Measurements from ENCODE around the gene RAB8B. TPM values are rescaled to one million over a fixed set of nuclear protein-coding genes. Genes with fewer than 3 reads are reported as not detected.

The RAB8B gene
- total RNA-seq, 1 experiment from 2014 or later: 20.9 TPM

- Histone ChIP-seq H2AFZ (no peak overlapping the region), H3F3A (ENCODE audit: insufficient read depth, low read depth) (no peaks in the 10 kb centered on the region), H3K27ac (no peak overlapping the region), H3K36me3 (ENCODE audit: low read depth) (peaks cover 5% of the 10 kb centered on the region; the same call in 1 of the 2 replicates), H3K9me3 (ENCODE audit: insufficient read depth, low read depth) (no peaks in the 10 kb centered on the region), H3K4me3 (no peak overlapping the region), H3K4me1 (replicated peaks; ENCODE audit: insufficient read depth) (no peaks in the 10 kb centered on the region), H3K27me3 (ENCODE audit: insufficient read depth, low read depth) (no peaks in the 10 kb centered on the region), H3K4me2 (no peak overlapping the region), H3K79me2 (ENCODE audit: low read depth) (no peaks in the 10 kb centered on the region), H4K20me1 (ENCODE audit: insufficient read depth) (no peaks in the 10 kb centered on the region), H3K9me2 (ENCODE audit: insufficient read depth) (no peaks in the 10 kb centered on the region; the same call in 1 of the 2 replicates)
- ChIA-PET POLR2A (ENCODE audit: unreplicated experiment) (no interaction called here), CTCF (no interaction called here)
- DNase-seq: no peak
- TF ChIP-seq CTCF (conservative IDR thresholded peaks at IDR 0.05): no peak
- no TSS peak for BruUV-seq (replicated peaks)
- intact Hi-C loops (cut with micrococcal nuclease; ENCODE audit: unreplicated experiment): no loop called here
These were observed 74.1 kb downstream of the RAB8B start for GRCh38 chr15:63263519-63263918.

DNA sequence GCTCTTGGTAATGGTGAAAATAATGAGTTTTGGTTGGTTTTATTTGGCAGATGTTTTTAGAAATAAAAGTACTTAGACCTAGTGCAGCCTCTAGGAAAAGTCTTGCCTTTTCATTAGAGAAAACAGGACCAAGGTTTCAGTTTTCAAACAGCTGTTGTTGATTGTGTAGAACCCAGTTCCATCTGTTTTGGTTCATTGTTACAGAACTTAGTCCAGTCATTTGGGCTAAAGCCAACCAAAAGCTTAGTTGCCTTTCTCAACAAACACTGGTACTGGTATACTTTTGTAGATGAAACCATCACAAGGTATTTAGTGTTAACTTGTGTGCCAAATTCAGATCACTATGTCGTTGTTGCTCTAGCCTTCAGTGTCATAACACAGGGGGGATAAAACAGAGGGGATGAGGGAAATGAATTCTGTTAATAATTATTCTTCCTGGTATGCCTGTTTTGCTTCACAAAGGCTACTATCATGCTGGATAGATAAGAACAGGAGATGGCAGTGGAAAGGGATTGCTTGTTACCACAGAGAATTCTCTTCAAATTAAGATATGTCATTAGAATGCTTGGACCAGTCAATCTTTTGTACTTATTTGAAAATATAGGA, 75.4 kb downstream of the RAB8B start:
- Histone ChIP-seq H3K79me2 (ENCODE audit: low read depth) (no peaks in the 10 kb centered on the region), H4K20me1 (ENCODE audit: insufficient read depth) (no peaks in the 10 kb centered on the region), H3K4me3 (no peak overlapping the region), H3K9me2 (ENCODE audit: insufficient read depth) (no peaks in the 10 kb centered on the region; the same call in 1 of the 2 replicates), H2AFZ (no peak overlapping the region), H3K27me3 (ENCODE audit: insufficient read depth, low read depth) (no peaks in the 10 kb centered on the region), H3K4me1 (replicated peaks; ENCODE audit: insufficient read depth) (no peaks in the 10 kb centered on the region), H3K4me2 (no peak overlapping the region), H3F3A (ENCODE audit: insufficient read depth, low read depth) (no peaks in the 10 kb centered on the region), H3K36me3 (ENCODE audit: low read depth) (peaks cover 5% of the 10 kb centered on the region; the same call in 1 of the 2 replicates), H3K9me3 (ENCODE audit: insufficient read depth, low read depth) (no peaks in the 10 kb centered on the region), H3K27ac (no peak overlapping the region)
- no peak for DNase-seq
- BruUV-seq (replicated peaks): no TSS peak
- TF ChIP-seq CTCF (conservative IDR thresholded peaks at IDR 0.05) (no peak), EZH2 (IDR thresholded peaks at IDR 0.05; ENCODE audit: low read depth) (no peak)
- POLR2A ChIA-PET (ENCODE audit: unreplicated experiment): no interaction called here
- intact Hi-C loops (cut with micrococcal nuclease; ENCODE audit: unreplicated experiment): no loop called here
- CTCF ChIA-PET: no interaction called here

DNA sequence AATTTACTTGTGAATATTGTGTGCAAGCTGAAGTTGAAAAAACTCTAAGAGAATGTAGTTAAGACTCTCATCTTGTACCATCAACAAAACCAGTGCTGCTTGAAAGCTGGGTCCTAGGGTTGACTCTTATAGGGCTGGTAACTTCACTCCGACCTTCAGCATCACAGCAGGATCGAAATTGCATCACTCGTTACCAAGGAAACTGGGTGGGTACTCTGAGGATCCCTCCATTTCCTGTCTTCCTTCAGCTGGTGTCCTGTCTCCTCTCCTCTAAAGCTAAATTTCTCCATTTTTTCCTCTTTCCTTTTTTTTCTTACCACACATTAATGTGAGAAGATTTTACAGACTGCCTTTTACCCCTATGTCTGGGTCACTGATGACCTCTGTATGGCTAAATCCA, 85.0 kb downstream of the RAB8B start:
- intact Hi-C loops (cut with micrococcal nuclease; ENCODE audit: unreplicated experiment): no loop called here
- TF ChIP-seq CTCF (conservative IDR thresholded peaks at IDR 0.05) (no peak), EZH2 (IDR thresholded peaks at IDR 0.05; ENCODE audit: low read depth) (no peak)
- H3F3A ChIP-seq (ENCODE audit: insufficient read depth, low read depth): peaks cover 26% of the 10 kb centered on the region
- no peaks in the 10 kb centered on the region for H3K9me3 ChIP-seq (ENCODE audit: insufficient read depth, low read depth)
- no peaks in the 10 kb centered on the region for H3K27me3 ChIP-seq (ENCODE audit: insufficient read depth, low read depth)
- H3K4me3 ChIP-seq: no peak overlapping the region
- H3K79me2 ChIP-seq (ENCODE audit: low read depth): no peaks in the 10 kb centered on the region
- no peak for DNase-seq
- H3K36me3 ChIP-seq (ENCODE audit: low read depth): no peaks in the 10 kb centered on the region
- no peak overlapping the region for H3K27ac ChIP-seq
- peaks cover 16% of the 10 kb centered on the region for H3K4me1 ChIP-seq (replicated peaks; ENCODE audit: insufficient read depth)
- BruUV-seq (replicated peaks): no TSS peak
- CTCF ChIA-PET: no interaction called here
- no peak overlapping the region for H2AFZ ChIP-seq
- POLR2A ChIA-PET (ENCODE audit: unreplicated experiment): interaction anchor here (0.6 to 0.7 kb wide), 2 partner anchors 107 to 460 kb away, joined by 5 to 17 read pairs; partner anchors contain the start of gene CA12
- no peaks in the 10 kb centered on the region for H4K20me1 ChIP-seq (ENCODE audit: insufficient read depth)
- H3K9me2 ChIP-seq (ENCODE audit: insufficient read depth): no peaks in the 10 kb centered on the region
- no peak overlapping the region for H3K4me2 ChIP-seq
